Measurements from ENCODE around the gene UNC13B. TPM values are rescaled to one million over a fixed set of nuclear protein-coding genes. Genes with fewer than 3 reads are reported as not detected.

UNC13B gene
- total RNA-seq, 1 experiment from 2014 or later, result 49.3 TPM

- TF ChIP-seq, protein P1, sequence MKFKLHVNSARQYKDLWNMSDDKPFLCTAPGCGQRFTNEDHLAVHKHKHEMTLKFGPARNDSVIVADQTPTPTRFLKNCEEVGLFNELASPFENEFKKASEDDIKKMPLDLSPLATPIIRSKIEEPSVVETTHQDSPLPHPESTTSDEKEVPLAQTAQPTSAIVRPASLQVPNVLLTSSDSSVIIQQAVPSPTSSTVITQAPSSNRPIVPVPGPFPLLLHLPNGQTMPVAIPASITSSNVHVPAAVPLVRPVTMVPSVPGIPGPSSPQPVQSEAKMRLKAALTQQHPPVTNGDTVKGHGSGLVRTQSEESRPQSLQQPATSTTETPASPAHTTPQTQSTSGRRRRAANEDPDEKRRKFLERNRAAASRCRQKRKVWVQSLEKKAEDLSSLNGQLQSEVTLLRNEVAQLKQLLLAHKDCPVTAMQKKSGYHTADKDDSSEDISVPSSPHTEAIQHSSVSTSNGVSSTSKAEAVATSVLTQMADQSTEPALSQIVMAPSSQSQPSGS (CRISPR knock-in tag; IDR thresholded peaks at IDR 0.05; ENCODE audit: borderline replicate concordance, low read depth), result no peak
- no peak for TF ChIP-seq RORB (CRISPR knock-in tag; IDR thresholded peaks at IDR 0.05)
- TF ChIP-seq, protein P2, sequence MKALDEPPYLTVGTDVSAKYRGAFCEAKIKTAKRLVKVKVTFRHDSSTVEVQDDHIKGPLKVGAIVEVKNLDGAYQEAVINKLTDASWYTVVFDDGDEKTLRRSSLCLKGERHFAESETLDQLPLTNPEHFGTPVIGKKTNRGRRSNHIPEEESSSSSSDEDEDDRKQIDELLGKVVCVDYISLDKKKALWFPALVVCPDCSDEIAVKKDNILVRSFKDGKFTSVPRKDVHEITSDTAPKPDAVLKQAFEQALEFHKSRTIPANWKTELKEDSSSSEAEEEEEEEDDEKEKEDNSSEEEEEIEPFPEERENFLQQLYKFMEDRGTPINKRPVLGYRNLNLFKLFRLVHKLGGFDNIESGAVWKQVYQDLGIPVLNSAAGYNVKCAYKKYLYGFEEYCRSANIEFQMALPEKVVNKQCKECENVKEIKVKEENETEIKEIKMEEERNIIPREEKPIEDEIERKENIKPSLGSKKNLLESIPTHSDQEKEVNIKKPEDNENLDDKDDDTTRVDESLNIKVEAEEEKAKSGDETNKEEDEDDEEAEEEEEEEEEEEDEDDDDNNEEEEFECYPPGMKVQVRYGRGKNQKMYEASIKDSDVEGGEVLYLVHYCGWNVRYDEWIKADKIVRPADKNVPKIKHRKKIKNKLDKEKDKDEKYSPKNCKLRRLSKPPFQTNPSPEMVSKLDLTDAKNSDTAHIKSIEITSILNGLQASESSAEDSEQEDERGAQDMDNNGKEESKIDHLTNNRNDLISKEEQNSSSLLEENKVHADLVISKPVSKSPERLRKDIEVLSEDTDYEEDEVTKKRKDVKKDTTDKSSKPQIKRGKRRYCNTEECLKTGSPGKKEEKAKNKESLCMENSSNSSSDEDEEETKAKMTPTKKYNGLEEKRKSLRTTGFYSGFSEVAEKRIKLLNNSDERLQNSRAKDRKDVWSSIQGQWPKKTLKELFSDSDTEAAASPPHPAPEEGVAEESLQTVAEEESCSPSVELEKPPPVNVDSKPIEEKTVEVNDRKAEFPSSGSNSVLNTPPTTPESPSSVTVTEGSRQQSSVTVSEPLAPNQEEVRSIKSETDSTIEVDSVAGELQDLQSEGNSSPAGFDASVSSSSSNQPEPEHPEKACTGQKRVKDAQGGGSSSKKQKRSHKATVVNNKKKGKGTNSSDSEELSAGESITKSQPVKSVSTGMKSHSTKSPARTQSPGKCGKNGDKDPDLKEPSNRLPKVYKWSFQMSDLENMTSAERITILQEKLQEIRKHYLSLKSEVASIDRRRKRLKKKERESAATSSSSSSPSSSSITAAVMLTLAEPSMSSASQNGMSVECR (CRISPR knock-in tag; IDR thresholded peaks at IDR 0.05; ENCODE audit: borderline replicate concordance), result no peak
- TF ChIP-seq GABPB1 (CRISPR knock-in tag; IDR thresholded peaks at IDR 0.05), result no peak
- TF ChIP-seq ZNF396 (CRISPR knock-in tag; IDR thresholded peaks at IDR 0.05; ENCODE audit: borderline replicate concordance), result no peak
- TF ChIP-seq, protein P3, sequence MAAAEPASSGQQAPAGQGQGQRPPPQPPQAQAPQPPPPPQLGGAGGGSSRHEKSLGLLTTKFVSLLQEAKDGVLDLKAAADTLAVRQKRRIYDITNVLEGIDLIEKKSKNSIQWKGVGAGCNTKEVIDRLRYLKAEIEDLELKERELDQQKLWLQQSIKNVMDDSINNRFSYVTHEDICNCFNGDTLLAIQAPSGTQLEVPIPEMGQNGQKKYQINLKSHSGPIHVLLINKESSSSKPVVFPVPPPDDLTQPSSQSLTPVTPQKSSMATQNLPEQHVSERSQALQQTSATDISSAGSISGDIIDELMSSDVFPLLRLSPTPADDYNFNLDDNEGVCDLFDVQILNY (CRISPR knock-in tag; IDR thresholded peaks at IDR 0.05), result no peak
- TF ChIP-seq, protein P4, sequence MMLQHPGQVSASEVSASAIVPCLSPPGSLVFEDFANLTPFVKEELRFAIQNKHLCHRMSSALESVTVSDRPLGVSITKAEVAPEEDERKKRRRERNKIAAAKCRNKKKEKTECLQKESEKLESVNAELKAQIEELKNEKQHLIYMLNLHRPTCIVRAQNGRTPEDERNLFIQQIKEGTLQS (CRISPR knock-in tag; conservative IDR thresholded peaks at IDR 0.05), result no peak
- no peak for TF ChIP-seq PRDM15 (CRISPR knock-in tag; IDR thresholded peaks at IDR 0.05)
Measured at GRCh38 chr9:35288778-35289177, 127.0 kb downstream of the UNC13B start (continued).

DNA sequence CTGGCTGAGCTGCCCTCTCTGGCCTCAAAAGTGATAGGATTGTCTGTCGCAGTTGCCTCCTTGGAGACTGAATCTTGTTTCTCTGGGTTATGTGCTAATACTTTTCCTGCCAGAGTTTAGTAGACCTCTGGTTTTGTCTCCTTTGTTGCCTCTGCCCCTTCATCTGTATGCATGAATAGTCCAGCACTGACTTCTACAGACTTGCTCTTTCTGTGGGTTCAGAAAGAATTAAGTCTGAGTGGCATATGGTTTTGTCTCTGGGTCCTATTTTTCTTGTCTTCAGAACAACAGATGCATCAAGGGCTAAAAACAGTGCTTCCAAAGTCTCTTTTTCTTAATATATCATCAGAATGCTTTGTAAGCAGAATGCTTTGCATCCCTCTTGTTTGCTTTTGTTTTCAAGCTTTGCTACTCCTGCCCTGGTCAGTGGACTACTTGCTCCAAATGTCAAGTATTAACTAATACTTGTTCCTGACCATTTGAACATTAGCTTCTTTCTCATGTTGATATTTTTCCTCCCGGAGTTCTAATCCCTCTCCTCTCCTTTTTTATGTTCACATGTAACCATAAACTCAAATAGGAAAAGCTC is 131.7 kb downstream of the UNC13B start:
- Mint-ChIP-seq H3K4me1 (peaks cover 3% of the 10 kb centered on the region; the same call in 1 of the 2 replicates), H3K36me3 (peaks cover 6% of the 10 kb centered on the region), H3K27ac (no peak overlapping the region), H3K4me3 (no peak overlapping the region), H3K27me3 (ENCODE audit: low read depth) (no peaks in the 10 kb centered on the region), H3K9me3 (no peaks in the 10 kb centered on the region)
- POLR2A ChIA-PET, result no interaction called here
- TF ChIP-seq CREB1 (CRISPR knock-in tag; IDR thresholded peaks at IDR 0.05) (no peak), CDX4 (CRISPR knock-in tag; IDR thresholded peaks at IDR 0.05; ENCODE audit: borderline replicate concordance) (no peak), SP1 (CRISPR knock-in tag; conservative IDR thresholded peaks at IDR 0.05) (no peak)
- TF ChIP-seq, protein P5, sequence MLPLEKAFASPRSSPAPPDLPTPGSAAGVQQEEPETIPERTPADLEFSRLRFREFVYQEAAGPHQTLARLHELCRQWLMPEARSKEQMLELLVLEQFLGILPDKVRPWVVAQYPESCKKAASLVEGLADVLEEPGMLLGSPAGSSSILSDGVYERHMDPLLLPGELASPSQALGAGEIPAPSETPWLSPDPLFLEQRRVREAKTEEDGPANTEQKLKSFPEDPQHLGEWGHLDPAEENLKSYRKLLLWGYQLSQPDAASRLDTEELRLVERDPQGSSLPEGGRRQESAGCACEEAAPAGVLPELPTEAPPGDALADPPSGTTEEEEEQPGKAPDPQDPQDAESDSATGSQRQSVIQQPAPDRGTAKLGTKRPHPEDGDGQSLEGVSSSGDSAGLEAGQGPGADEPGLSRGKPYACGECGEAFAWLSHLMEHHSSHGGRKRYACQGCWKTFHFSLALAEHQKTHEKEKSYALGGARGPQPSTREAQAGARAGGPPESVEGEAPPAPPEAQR (CRISPR knock-in tag; IDR thresholded peaks at IDR 0.05), result no peak
- TF ChIP-seq, protein P6, sequence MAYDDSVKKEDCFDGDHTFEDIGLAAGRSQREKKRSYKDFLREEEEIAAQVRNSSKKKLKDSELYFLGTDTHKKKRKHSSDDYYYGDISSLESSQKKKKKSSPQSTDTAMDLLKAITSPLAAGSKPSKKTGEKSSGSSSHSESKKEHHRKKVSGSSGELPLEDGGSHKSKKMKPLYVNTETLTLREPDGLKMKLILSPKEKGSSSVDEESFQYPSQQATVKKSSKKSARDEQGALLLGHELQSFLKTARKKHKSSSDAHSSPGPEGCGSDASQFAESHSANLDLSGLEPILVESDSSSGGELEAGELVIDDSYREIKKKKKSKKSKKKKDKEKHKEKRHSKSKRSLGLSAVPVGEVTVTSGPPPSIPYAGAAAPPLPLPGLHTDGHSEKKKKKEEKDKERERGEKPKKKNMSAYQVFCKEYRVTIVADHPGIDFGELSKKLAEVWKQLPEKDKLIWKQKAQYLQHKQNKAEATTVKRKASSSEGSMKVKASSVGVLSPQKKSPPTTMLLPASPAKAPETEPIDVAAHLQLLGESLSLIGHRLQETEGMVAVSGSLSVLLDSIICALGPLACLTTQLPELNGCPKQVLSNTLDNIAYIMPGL (CRISPR knock-in tag; IDR thresholded peaks at IDR 0.05), result no peak
- TF ChIP-seq, protein P7, sequence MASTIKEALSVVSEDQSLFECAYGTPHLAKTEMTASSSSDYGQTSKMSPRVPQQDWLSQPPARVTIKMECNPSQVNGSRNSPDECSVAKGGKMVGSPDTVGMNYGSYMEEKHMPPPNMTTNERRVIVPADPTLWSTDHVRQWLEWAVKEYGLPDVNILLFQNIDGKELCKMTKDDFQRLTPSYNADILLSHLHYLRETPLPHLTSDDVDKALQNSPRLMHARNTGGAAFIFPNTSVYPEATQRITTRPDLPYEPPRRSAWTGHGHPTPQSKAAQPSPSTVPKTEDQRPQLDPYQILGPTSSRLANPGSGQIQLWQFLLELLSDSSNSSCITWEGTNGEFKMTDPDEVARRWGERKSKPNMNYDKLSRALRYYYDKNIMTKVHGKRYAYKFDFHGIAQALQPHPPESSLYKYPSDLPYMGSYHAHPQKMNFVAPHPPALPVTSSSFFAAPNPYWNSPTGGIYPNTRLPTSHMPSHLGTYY (CRISPR knock-in tag; IDR thresholded peaks at IDR 0.05), result no peak
- CTCF ChIA-PET, result no interaction called here
- DNase-seq (ENCODE audit: low spot score) (no peak), ATAC-seq (no peak)
